ENCODE results near the gene IL17F. TPM values are rescaled to one million over a fixed set of nuclear protein-coding genes. Genes with fewer than 3 reads are reported as not detected.

The IL17F gene
- total RNA-seq, 6 donors from 2014 or later: not detected

GRCh38 chr6:52260634-52261033 is 16.3 kb upstream of the IL17F start:
- TF ChIP-seq POLR2A (IDR thresholded peaks at IDR 0.05) (no peak), POLR2AphosphoS5 (IDR thresholded peaks at IDR 0.05) (no peak), CTCF (IDR thresholded peaks at IDR 0.05) (no peak), EP300 (IDR thresholded peaks at IDR 0.05) (no peak)
- H3K4me1 ChIP-seq: no peaks in the 10 kb centered on the region
- no peaks in the 10 kb centered on the region for H3K9me3 ChIP-seq
- DNase-seq (no peak), ATAC-seq (ENCODE audit: low FRiP score in 2 of 2) (no peak)
- H3K4me3 ChIP-seq: no peak overlapping the region
- 87 to 92% methylated on average over 3 of the region's 3 CpGs for WGBS, 2 donors
- H3K27ac ChIP-seq: no peak overlapping the region
- H3K27me3 ChIP-seq: no peaks in the 10 kb centered on the region
- peaks cover 0 to 32% (median 19%) of the 10 kb centered on the region in 4 donors for H3K36me3 ChIP-seq

GRCh38 chr6:52255434-52255833 is 11.1 kb upstream of the IL17F start:
- 97% methylated on average over 2 of the region's 2 CpGs for WGBS, 2 donors
- Histone ChIP-seq H3K27ac (no peak overlapping the region), H3K4me3 (no peak overlapping the region), H3K27me3 (no peaks in the 10 kb centered on the region), H3K36me3 (no peaks in the 10 kb centered on the region), H3K9me3 (no peaks in the 10 kb centered on the region), H3K4me1 (no peaks in the 10 kb centered on the region)
- ATAC-seq (ENCODE audit: low FRiP score in 2 of 2): no peak
- no peak for TF ChIP-seq POLR2A (IDR thresholded peaks at IDR 0.05)
- TF ChIP-seq CTCF (IDR thresholded peaks at IDR 0.05): no peak
- TF ChIP-seq EP300 (IDR thresholded peaks at IDR 0.05): no peak
- TF ChIP-seq POLR2AphosphoS5 (IDR thresholded peaks at IDR 0.05): no peak
- no peak for DNase-seq

- Histone ChIP-seq H3K27me3 (no peaks in the 10 kb centered on the region), H3K4me3 (no peak overlapping the region), H3K9me3 (no peaks in the 10 kb centered on the region), H3K4me1 (no peaks in the 10 kb centered on the region), H3K27ac (no peak overlapping the region), H3K36me3 (no peaks in the 10 kb centered on the region)
- ATAC-seq (ENCODE audit: low FRiP score in 2 of 2) (no peak), DNase-seq (peak in 1 of 2 donors; percentile 71)
- WGBS, 2 donors: 94 to 98% methylated on average over 8 of the region's 8 CpGs
- no peak for TF ChIP-seq POLR2AphosphoS5 (IDR thresholded peaks at IDR 0.05)
- no peak for TF ChIP-seq POLR2A (IDR thresholded peaks at IDR 0.05)
- no peak for TF ChIP-seq CTCF (IDR thresholded peaks at IDR 0.05)
- TF ChIP-seq EP300 (IDR thresholded peaks at IDR 0.05): no peak
These were observed 10.6 kb upstream of the IL17F start for GRCh38 chr6:52254731-52255378.

GRCh38 chr6:52253494-52253893 is 9.2 kb upstream of the IL17F start:
- ATAC-seq (ENCODE audit: low FRiP score in 2 of 2): no peak

More at GRCh38 chr6:52253494-52253893, 9.2 kb upstream of the IL17F start:
- no peak overlapping the region for H3K4me3 ChIP-seq
- H3K27me3 ChIP-seq: no peaks in the 10 kb centered on the region
- TF ChIP-seq EP300 (IDR thresholded peaks at IDR 0.05) (no peak), POLR2A (IDR thresholded peaks at IDR 0.05) (no peak), CTCF (IDR thresholded peaks at IDR 0.05) (no peak), POLR2AphosphoS5 (IDR thresholded peaks at IDR 0.05) (no peak)
- no peaks in the 10 kb centered on the region for H3K36me3 ChIP-seq
- peak in 1 of 2 donors; percentile 29 for DNase-seq
- WGBS, 2 donors: 24 to 25% methylated on average over 9 of the region's 9 CpGs
- no peaks in the 10 kb centered on the region for H3K9me3 ChIP-seq
- no peak overlapping the region for H3K27ac ChIP-seq
- no peaks in the 10 kb centered on the region for H3K4me1 ChIP-seq
